Subcutaneous adipose tissue (tissue), 4 donors: ENCODE measurements around the gene BOD1L1. TPM values are rescaled to one million over a fixed set of nuclear protein-coding genes. Genes with fewer than 3 reads are reported as not detected.

Experiments
- total RNA-seq, 4 donors: library from RNA; depleted of rRNA; stranded (reverse); fragments of >200 nt; gene quantifications; one replicate each; pipeline ENCODE4 v1.1.0, GENCODE V29; 2016
- TF ChIP-seq, protein P1 (sequence below): fragments of 450-650 bp; IDR thresholded peaks from one replicate; pipeline ENCODE4 v1.5.1; 2016; ENCODE audit warnings: low read depth, mild to moderate bottlenecking, control low read depth, antibody characterized with exemption, moderate library complexity

The BOD1L1 gene
- total RNA-seq, 4 donors from 2014 or later, result 41.1 to 51.4 (median 43.1) TPM

DNA sequence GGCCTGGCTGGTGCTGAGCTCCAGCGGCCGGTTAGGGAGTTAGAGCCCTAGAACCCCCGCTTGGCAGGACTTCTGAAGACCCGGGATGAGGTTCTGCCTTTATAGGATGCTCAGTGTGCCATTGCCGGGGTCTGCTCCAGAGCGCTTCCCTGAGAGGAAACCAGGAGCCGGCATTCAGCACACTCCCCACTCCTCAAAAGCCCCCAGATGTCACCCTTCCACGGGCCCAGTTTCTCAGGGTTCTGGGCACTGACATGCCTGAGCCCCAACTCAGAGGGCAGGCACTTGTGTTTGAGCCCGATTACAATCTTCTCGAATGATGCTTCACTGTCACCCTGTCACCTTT is 89.7 kb downstream of the BOD1L1 start:
- TF ChIP-seq, protein P1, sequence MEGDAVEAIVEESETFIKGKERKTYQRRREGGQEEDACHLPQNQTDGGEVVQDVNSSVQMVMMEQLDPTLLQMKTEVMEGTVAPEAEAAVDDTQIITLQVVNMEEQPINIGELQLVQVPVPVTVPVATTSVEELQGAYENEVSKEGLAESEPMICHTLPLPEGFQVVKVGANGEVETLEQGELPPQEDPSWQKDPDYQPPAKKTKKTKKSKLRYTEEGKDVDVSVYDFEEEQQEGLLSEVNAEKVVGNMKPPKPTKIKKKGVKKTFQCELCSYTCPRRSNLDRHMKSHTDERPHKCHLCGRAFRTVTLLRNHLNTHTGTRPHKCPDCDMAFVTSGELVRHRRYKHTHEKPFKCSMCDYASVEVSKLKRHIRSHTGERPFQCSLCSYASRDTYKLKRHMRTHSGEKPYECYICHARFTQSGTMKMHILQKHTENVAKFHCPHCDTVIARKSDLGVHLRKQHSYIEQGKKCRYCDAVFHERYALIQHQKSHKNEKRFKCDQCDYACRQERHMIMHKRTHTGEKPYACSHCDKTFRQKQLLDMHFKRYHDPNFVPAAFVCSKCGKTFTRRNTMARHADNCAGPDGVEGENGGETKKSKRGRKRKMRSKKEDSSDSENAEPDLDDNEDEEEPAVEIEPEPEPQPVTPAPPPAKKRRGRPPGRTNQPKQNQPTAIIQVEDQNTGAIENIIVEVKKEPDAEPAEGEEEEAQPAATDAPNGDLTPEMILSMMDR, result no peak

DNA sequence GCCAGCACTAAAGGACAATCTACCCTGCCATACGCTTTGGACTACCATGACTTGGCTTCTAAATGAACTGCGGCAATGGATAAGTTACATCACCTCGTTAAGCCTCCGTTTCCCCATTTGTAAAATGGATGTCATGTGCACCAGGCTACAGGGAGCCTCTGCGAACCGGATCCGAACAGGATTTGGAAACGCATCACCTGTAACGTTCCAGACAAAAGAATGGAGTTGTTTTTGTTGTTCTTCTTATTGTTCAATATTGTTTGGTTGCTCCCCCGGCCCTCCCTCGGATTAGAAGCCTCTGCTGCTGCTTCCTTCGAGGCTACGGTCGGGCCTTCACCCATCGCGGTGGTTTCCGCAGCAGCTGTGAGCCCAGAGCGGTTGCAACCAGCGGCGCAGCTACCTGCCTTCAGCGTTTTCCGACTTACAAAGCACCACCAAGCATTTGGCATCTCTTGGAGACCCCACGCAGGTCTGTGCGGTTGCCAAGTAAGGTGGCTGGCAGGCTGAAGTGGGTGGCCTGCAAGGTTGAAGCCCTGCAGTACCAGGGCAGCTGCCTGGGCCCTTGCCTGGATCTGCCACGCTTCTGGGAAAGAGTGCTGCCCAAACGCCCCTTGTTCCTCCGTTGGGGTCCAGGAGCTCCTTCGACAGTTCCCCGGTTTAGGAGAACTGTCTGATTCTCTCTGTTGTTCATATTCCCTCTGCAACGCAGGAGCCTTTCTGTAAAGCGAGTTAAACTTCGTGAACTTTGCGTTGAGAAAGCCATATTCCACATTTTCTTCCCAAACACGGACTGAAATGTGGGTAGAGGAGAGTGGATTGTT is 90.3 kb downstream of the BOD1L1 start:
- TF ChIP-seq, protein P1, result no peak

DNA sequence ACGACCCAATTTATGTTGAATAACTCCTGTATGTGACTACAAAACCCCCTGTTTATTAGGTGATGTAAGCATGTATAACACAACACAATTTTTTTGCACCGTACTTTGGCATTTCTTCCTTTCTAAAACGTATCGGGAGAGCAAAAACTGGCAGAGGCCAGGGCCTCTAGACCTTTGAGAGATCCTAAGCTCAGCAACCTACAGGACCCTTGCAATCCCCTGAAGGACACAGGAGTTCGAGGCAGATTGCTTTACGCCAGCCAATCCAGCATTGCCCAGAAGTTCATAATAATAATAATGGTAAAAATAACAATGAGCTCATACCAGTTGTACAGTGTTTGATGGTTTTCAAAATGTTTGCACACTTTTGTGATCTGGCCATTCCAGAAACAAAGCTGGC is 90.9 kb downstream of the BOD1L1 start:
- TF ChIP-seq, protein P1, result no peak

DNA sequence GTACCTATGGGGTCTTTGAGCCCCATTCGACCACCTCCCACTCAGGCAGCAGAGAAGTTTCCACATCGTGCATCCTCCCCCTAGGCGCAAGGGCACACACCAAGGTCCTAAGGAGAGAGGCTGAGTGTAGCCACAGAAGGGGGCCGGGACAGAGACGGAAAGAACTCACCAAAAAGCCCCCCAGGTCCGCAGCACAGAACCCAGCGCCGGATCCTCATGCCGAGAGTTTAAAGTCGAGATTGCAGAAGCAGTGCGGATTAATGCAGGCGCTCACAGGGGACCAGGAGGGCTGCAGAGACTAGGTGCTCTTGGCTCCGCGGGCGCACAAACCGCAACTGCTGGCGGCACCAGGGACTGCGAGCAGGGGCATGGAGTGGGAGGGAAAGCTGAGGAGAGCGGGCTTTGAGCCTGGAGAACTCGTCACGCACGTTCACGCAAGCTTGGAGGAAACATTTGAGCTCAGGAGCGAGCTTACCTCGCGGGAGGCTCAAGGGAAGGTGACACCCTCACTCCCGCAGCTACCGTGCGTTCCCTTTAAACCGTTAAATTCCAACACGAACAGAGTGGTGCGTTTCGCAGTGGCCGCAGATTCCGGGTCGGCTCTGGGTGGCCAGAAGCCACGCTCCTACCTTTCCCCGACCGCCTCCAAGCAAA is 91.7 kb downstream of the BOD1L1 start:
- TF ChIP-seq, protein P1, result no peak

DNA sequence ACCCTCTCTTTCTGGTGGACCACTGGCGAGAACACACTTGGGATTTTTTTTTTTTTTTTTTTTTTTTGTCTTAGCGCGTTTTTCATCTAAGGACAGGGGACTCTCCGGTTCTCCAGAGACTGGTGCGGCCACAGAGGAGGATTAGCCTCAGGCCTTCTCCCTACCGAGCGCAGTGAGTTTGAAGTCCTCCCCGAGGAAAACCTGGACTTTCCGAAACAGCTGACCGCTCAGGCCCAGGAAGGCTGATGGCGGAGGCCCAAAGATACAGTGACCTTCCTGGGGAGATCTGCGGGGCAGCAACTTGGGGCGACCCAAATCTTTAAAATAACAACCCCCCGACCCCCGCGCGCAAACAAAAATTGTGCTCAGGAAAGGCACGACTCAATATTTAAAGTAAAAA is 92.4 kb downstream of the BOD1L1 start:
- TF ChIP-seq, protein P1, result no peak

DNA sequence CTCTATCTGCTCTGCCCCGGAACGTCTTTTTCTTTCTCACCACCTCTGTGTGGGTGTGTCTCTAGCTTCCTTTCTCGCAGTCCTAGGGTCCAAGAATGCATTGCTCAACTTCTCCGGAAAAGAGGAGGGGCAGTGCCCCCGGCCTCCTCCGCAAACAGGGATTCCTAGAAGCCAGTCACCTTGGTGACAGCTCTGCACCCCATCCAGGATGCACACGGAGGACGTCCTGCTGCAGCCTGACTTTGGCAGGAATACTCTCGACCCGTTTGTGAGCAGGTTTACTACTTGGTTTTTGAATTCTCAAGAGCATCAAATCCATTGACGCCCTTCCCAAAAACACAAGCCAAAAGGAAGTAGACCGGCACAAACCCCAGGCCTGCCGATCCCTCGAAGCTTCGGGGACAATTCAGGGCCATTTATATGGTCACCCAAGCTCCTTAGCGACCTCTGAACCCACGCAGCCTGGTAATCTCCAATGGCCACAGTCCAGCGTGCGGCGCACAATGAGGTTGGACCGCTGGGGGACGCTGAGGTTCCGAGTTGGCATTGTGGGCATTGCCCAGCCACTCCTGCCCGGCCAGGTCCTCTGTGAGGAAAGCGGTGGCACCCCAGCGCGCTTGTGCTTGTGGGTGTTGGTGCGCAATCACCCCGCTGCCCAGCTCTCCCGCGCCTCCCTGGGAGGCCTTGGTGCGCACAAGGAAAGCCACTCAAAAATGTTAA is 93.0 kb downstream of the BOD1L1 start:
- TF ChIP-seq, protein P1, result no peak
